Ovary (tissue), 9 donors: Measurements from ENCODE around the gene PCDHGC3. TPM values are rescaled to one million over a fixed set of nuclear protein-coding genes. Genes with fewer than 3 reads are reported as not detected.
A peak's percentile ranks its signal among the peaks of the same experiment; 100 is the strongest.

Source experiments
- DNase-seq, 5 donors: peaks; one replicate each; pipeline ENCODE4 v3.0.0-alpha.2; 2019 to 2020
- H3K27ac ChIP-seq, 2 donors: fragments of 200-600 bp; one replicate each; pipeline versions ENCODE4 v1.5.1 to v1.8.0; 2019 to 2022
- H3K27me3 ChIP-seq: fragments of 200-600 bp; one replicate; pipeline ENCODE4 v1.8.0; 2022
- H3K36me3 ChIP-seq: fragments of 200-600 bp; sonication (generic); one replicate; pipeline ENCODE4 v1.5.1; 2019
- H3K4me1 ChIP-seq: one replicate; pipeline ENCODE4 v1.8.1; 2013; ENCODE audit warnings: mild to moderate bottlenecking, moderate library complexity; ENCODE audit not compliant: insufficient read depth
- H3K4me3 ChIP-seq: fragments of 200-600 bp; sonication (generic); one replicate; pipeline ENCODE4 v1.5.1; 2017
- H3K9me3 ChIP-seq, 2 donors: fragments of 200-600 bp in 1 of 2; sonication (generic) in 1 of 2; one replicate each; pipeline versions ENCODE4 v1.5.1 to v1.8.1; 2013 to 2019; ENCODE audit warnings: mild to moderate bottlenecking in 1 of 2, moderate library complexity in 1 of 2
- CTCF ChIP-seq, 3 donors: fragments of 450-650 bp in 2 of 3; fragments of 200-600 bp in 1 of 3; IDR thresholded peaks; one replicate each; pipeline versions ENCODE4 v1.5.1 to v1.8.0; 2016 to 2022; ENCODE audit warnings: antibody characterized with exemption in 3 of 3, mild to moderate bottlenecking in 1 of 3
- EP300 ChIP-seq: sonication (generic); formaldehyde crosslinking; IDR thresholded peaks from one replicate; pipeline ENCODE4 v1.6.1; 2017; ENCODE audit warnings: antibody characterized with exemption
- POLR2A ChIP-seq: fragments of 450-650 bp; IDR thresholded peaks from one replicate; pipeline ENCODE4 v1.6.1; 2017; ENCODE audit warnings: antibody characterized with exemption, mild to moderate bottlenecking, moderate library complexity
- WGBS, 3 donors: extraction: QIAGEN DNeasy Blood & Tissue Kit in 1 of 3; methylation state at CpG; one replicate each; pipeline versions ENCODE4 v1.1.5 to v1.1.7; 2013 to 2017; 5-methylcytosine and 5-hydroxymethylcytosine counted together
- intact Hi-C, 4 donors: fragments of 100-400 bp; cut with DNase I; formaldehyde crosslinking; loops; one replicate each; pipeline versions ENCODE4 v1.11.0 to v1.15.1; 2022 to 2023
- polyA plus RNA-seq, 2 donors: library from polyadenylated mRNA; stranded (reverse); fragments of 200-250 nt in 1 of 2; fragments of 350-450 nt in 1 of 2; fragmentation: Illumina TruSeq in 1 of 2; extraction: RNeasy Lipid Tissue Mini Kit (QIAGEN cat#74804) in 1 of 2; gene quantifications; one replicate each; pipeline ENCODE4 v1.2.3, GENCODE V29; 2013 to 2014
- total RNA-seq, 7 donors: library from RNA; depleted of rRNA in 2 of 7; stranded (reverse); fragments of >200 nt in 2 of 7; fragmentation: NEBNext Ultra II Directional in 3 of 7; extraction: Animal tissue kit (Norgen Biotek cat#: 25700) in 3 of 7; gene quantifications; one replicate each; pipeline versions ENCODE4 v1.1.0 to v1.2.4, GENCODE V29; 2016 to 2023
- donor health status: DM: no; HTN: no; CAD: no; lungs with moderate emphysema.
- donor health status: DM: no; HTN: no; CAD: no.
- donor health status: Bipolar disorder and iron deficiency.
- donor health status: DM: yes; HTN: yes; CAD: no.
- donor health status: DM: no; HTN: no; CAD: no.
- donor health status: DM: yes; HTN: yes; CAD: no.

PCDHGC3 gene
- total and polyA plus RNA-seq, 9 donors, result 19.6 to 92.9 (median 67.7) TPM

DNA sequence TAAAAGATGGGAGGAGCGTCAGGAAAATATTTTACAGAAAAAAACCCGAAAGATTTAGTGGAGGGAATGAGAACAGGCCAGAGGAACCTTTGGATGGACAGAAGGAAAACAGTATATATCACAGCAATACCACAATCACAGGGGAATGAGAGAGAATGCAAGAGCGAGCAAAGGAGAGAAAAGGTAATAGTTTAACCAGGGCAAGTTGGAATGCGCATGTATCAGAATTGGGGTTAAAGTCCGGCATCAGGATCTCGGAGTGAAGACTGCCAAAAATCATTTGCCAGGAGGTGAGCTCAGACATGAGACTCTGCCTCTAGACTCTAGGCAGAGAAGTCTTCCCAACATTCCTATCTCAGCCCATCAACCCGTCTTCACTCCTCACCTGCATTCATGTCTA is 49.9 kb downstream of the PCDHGC3 start:
- Histone ChIP-seq H3K4me3 (no peak overlapping the region), H3K4me1 (peaks cover 2% of the 10 kb centered on the region), H3K27ac (peak overlapping the region in 1 of 2 donors; percentile 61), H3K9me3 (no peaks in the 10 kb centered on the region), H3K27me3 (no peaks in the 10 kb centered on the region), H3K36me3 (no peaks in the 10 kb centered on the region)
- no peak for DNase-seq
- WGBS, 3 donors, result 63 to 74% (median 70%) methylated on average over 7 of the region's 7 CpGs
- TF ChIP-seq CTCF (IDR thresholded peaks at IDR 0.05) (no peak), EP300 (no peak), POLR2A (no peak)
- intact Hi-C loops, result loop anchor here in 3 of 4 donors (5.0 to 10.0 kb wide), 3 partner anchors 37 to 111 kb away; partner anchors contain the start of genes PCDHGA10 (in 1 of the 3), PCDHGB7 (in 1 of the 3) and PCDHGC3 (in 1 of the 3)

GRCh38 chr5:141527426-141527825 is 51.7 kb downstream of the PCDHGC3 start:
- no peaks in the 10 kb centered on the region for H3K9me3 ChIP-seq
- H3K27me3 ChIP-seq, result no peaks in the 10 kb centered on the region
- intact Hi-C loops, result loop anchor here in 3 of 4 donors (5.0 to 10.0 kb wide), 3 partner anchors 35 to 113 kb away; partner anchors contain the start of genes PCDHGA10 (in 1 of the 3), PCDHGB7 (in 1 of the 3) and PCDHGC3 (in 1 of the 3)
- no peak overlapping the region for H3K27ac ChIP-seq
- peaks cover 2% of the 10 kb centered on the region for H3K4me1 ChIP-seq
- no peak for DNase-seq
- H3K4me3 ChIP-seq, result no peak overlapping the region
- TF ChIP-seq POLR2A (no peak), EP300 (no peak), CTCF (IDR thresholded peaks at IDR 0.05) (no peak)
- WGBS, 3 donors, result 38 to 52% (median 47%) methylated on average over 1 of the region's 1 CpG
- no peaks in the 10 kb centered on the region for H3K36me3 ChIP-seq

Other genes starting within 250 kb of the PCDHGC3 start
- gene PCDHB15, start 230.6 kb upstream of the PCDHGC3 start, total RNA-seq, result 10 to 100 TPM in 4 of 7 donors, 1 to 10 TPM in 3; 3.4 to 17.0 (median 10.3) TPM
- gene PCDHB15, start 230.6 kb upstream of the PCDHGC3 start, polyA plus RNA-seq, result 1 to 10 TPM; 6.7 to 8.2 TPM
- gene SLC25A2, start 171.9 kb upstream of the PCDHGC3 start, total RNA-seq, result 1 to 10 TPM in 1 of 7 donors, under 1 TPM in 3, not detected in 3; 0.40 to 1.4 (median 0.54) TPM
- gene SLC25A2, start 171.9 kb upstream of the PCDHGC3 start, polyA plus RNA-seq, result under 1 TPM in 1 of 2 donors, not detected in 1; 0.10 TPM
- gene TAF7, start 155.2 kb upstream of the PCDHGC3 start, total RNA-seq, result 100 to 1,000 TPM in 4 of 7 donors, 10 to 100 TPM in 3; 65.1 to 141 (median 102) TPM
- gene TAF7, start 155.2 kb upstream of the PCDHGC3 start, polyA plus RNA-seq, result 100 to 1,000 TPM in 1 of 2 donors, 10 to 100 TPM in 1; 96.4 to 136 TPM
- 1 to 10 TPM in 3 of 7 donors, under 1 TPM in 4; 0.72 to 2.8 (median 1.00) TPM for gene PCDHGA1, start 145.5 kb upstream of the PCDHGC3 start, total RNA-seq
- under 1 TPM; 0.29 to 0.90 TPM for gene PCDHGA1, start 145.5 kb upstream of the PCDHGC3 start, polyA plus RNA-seq
- 10 to 100 TPM in 5 of 7 donors, 1 to 10 TPM in 2; 7.3 to 13.5 (median 12.0) TPM for gene PCDHGA2, start 137.2 kb upstream of the PCDHGC3 start, total RNA-seq
- 1 to 10 TPM; 3.0 to 5.4 TPM for gene PCDHGA2, start 137.2 kb upstream of the PCDHGC3 start, polyA plus RNA-seq
- 1 to 10 TPM; 5.3 to 8.6 (median 5.9) TPM for gene PCDHGA3, start 132.1 kb upstream of the PCDHGC3 start, total RNA-seq
- 1 to 10 TPM; 1.9 to 2.9 TPM for gene PCDHGA3, start 132.1 kb upstream of the PCDHGC3 start, polyA plus RNA-seq
- gene PCDHGB1, start 125.9 kb upstream of the PCDHGC3 start, total RNA-seq, result 1 to 10 TPM; 3.7 to 9.3 (median 5.5) TPM
- 1 to 10 TPM; 1.1 to 1.4 TPM for gene PCDHGB1, start 125.9 kb upstream of the PCDHGC3 start, polyA plus RNA-seq
- 1 to 10 TPM; 4.4 to 8.2 (median 6.6) TPM for gene PCDHGA4, start 120.9 kb upstream of the PCDHGC3 start, total RNA-seq
- 1 to 10 TPM; 1.2 to 3.8 TPM for gene PCDHGA4, start 120.9 kb upstream of the PCDHGC3 start, polyA plus RNA-seq
- gene PCDHGB2, start 116.0 kb upstream of the PCDHGC3 start, total RNA-seq, result 10 to 100 TPM in 2 of 7 donors, 1 to 10 TPM in 5; 4.5 to 11.9 (median 9.3) TPM
- gene PCDHGB2, start 116.0 kb upstream of the PCDHGC3 start, polyA plus RNA-seq, result 1 to 10 TPM; 1.9 to 4.3 TPM
- gene PCDHGA5, start 111.8 kb upstream of the PCDHGC3 start, total RNA-seq, result 1 to 10 TPM; 4.5 to 9.5 (median 6.4) TPM
- 1 to 10 TPM; 1.7 to 3.2 TPM for gene PCDHGA5, start 111.8 kb upstream of the PCDHGC3 start, polyA plus RNA-seq
- gene PCDHGB3, start 105.7 kb upstream of the PCDHGC3 start, total RNA-seq, result 1 to 10 TPM; 4.1 to 8.6 (median 5.6) TPM
- gene PCDHGB3, start 105.7 kb upstream of the PCDHGC3 start, polyA plus RNA-seq, result 1 to 10 TPM; 1.1 to 2.1 TPM
- gene PCDHGA6, start 102.1 kb upstream of the PCDHGC3 start, total RNA-seq, result 10 to 100 TPM in 3 of 7 donors, 1 to 10 TPM in 4; 6.7 to 14.5 (median 8.7) TPM
- gene PCDHGA6, start 102.1 kb upstream of the PCDHGC3 start, polyA plus RNA-seq, result 1 to 10 TPM; 3.6 to 4.2 TPM
- 1 to 10 TPM; 4.2 to 8.6 (median 5.8) TPM for gene PCDHGA7, start 93.2 kb upstream of the PCDHGC3 start, total RNA-seq
- 1 to 10 TPM; 1.3 to 2.3 TPM for gene PCDHGA7, start 93.2 kb upstream of the PCDHGC3 start, polyA plus RNA-seq
- gene PCDHGB4, start 88.3 kb upstream of the PCDHGC3 start, total RNA-seq, result 10 to 100 TPM in 1 of 7 donors, 1 to 10 TPM in 6; 6.0 to 12.0 (median 8.8) TPM
- gene PCDHGB4, start 88.3 kb upstream of the PCDHGC3 start, polyA plus RNA-seq, result 1 to 10 TPM; 2.1 to 3.1 TPM
- gene PCDHGA8, start 83.3 kb upstream of the PCDHGC3 start, total RNA-seq, result 1 to 10 TPM; 2.9 to 7.6 (median 3.8) TPM
- gene PCDHGA8, start 83.3 kb upstream of the PCDHGC3 start, polyA plus RNA-seq, result under 1 TPM; 0.37 to 0.41 TPM
- 10 to 100 TPM; 13.2 to 19.7 (median 18.2) TPM for gene PCDHGB5, start 78.0 kb upstream of the PCDHGC3 start, total RNA-seq
- 1 to 10 TPM; 4.5 to 8.2 TPM for gene PCDHGB5, start 78.0 kb upstream of the PCDHGC3 start, polyA plus RNA-seq
- gene PCDHGA9, start 73.2 kb upstream of the PCDHGC3 start, total RNA-seq, result 10 to 100 TPM in 4 of 7 donors, 1 to 10 TPM in 3; 5.4 to 11.7 (median 10.6) TPM
- gene PCDHGA9, start 73.2 kb upstream of the PCDHGC3 start, polyA plus RNA-seq, result 1 to 10 TPM; 2.3 to 5.2 TPM
- gene PCDHGB6, start 67.9 kb upstream of the PCDHGC3 start, total RNA-seq, result 10 to 100 TPM in 6 of 7 donors, 1 to 10 TPM in 1; 9.8 to 18.1 (median 14.4) TPM
- gene PCDHGB6, start 67.9 kb upstream of the PCDHGC3 start, polyA plus RNA-seq, result 10 to 100 TPM in 1 of 2 donors, 1 to 10 TPM in 1; 7.0 to 12.3 TPM
- 1 to 10 TPM; 5.0 to 9.7 (median 8.1) TPM for gene PCDHGA10, start 63.0 kb upstream of the PCDHGC3 start, total RNA-seq
- gene PCDHGA10, start 63.0 kb upstream of the PCDHGC3 start, polyA plus RNA-seq, result 1 to 10 TPM; 1.3 to 3.9 TPM
- gene PCDHGB7, start 58.3 kb upstream of the PCDHGC3 start, total RNA-seq, result 10 to 100 TPM; 11.3 to 22.9 (median 20.0) TPM
- 10 to 100 TPM in 1 of 2 donors, 1 to 10 TPM in 1; 8.0 to 19.9 TPM for gene PCDHGB7, start 58.3 kb upstream of the PCDHGC3 start, polyA plus RNA-seq
- gene PCDHGA11, start 54.9 kb upstream of the PCDHGC3 start, total RNA-seq, result 1 to 10 TPM; 3.2 to 7.7 (median 5.7) TPM
- 1 to 10 TPM; 1.4 to 2.6 TPM for gene PCDHGA11, start 54.9 kb upstream of the PCDHGC3 start, polyA plus RNA-seq
- gene PCDHGA12, start 45.5 kb upstream of the PCDHGC3 start, total RNA-seq, result 10 to 100 TPM in 1 of 7 donors, 1 to 10 TPM in 6; 6.0 to 10.4 (median 8.2) TPM
- gene PCDHGA12, start 45.5 kb upstream of the PCDHGC3 start, polyA plus RNA-seq, result 1 to 10 TPM; 2.0 to 4.5 TPM
- gene PCDHGC4, start 9.1 kb downstream of the PCDHGC3 start, total RNA-seq, result 1 to 10 TPM; 1.0 to 4.5 (median 2.4) TPM
- under 1 TPM; 0.22 to 0.32 TPM for gene PCDHGC4, start 9.1 kb downstream of the PCDHGC3 start, polyA plus RNA-seq
- gene PCDHGC5, start 13.1 kb downstream of the PCDHGC3 start, total RNA-seq, result 1 to 10 TPM; 1.4 to 3.5 (median 2.0) TPM
- gene PCDHGC5, start 13.1 kb downstream of the PCDHGC3 start, polyA plus RNA-seq, result under 1 TPM; 0.19 to 0.48 TPM
- 10 to 100 TPM; 28.0 to 51.0 (median 44.0) TPM for gene DIAPH1, start 143.0 kb downstream of the PCDHGC3 start, total RNA-seq
- gene DIAPH1, start 143.0 kb downstream of the PCDHGC3 start, polyA plus RNA-seq, result 10 to 100 TPM; 21.2 to 45.6 TPM
- 10 to 100 TPM; 34.2 to 55.6 (median 49.4) TPM for gene HDAC3, start 160.9 kb downstream of the PCDHGC3 start, total RNA-seq
- gene HDAC3, start 160.9 kb downstream of the PCDHGC3 start, polyA plus RNA-seq, result 10 to 100 TPM; 43.3 to 73.8 TPM
- 1 to 10 TPM in 5 of 7 donors, under 1 TPM in 2; 0.58 to 3.0 (median 1.5) TPM for gene RELL2, start 161.0 kb downstream of the PCDHGC3 start, total RNA-seq
- 1 to 10 TPM in 1 of 2 donors, not detected in 1; 1.9 TPM for gene RELL2, start 161.0 kb downstream of the PCDHGC3 start, polyA plus RNA-seq
- 10 to 100 TPM; 21.1 to 35.2 (median 25.0) TPM for gene FCHSD1, start 175.5 kb downstream of the PCDHGC3 start, total RNA-seq
- gene FCHSD1, start 175.5 kb downstream of the PCDHGC3 start, polyA plus RNA-seq, result 10 to 100 TPM; 10.4 to 21.8 TPM
- gene ARAP3, start 206.3 kb downstream of the PCDHGC3 start, total RNA-seq, result 10 to 100 TPM in 1 of 7 donors, 1 to 10 TPM in 6; 3.5 to 11.2 (median 9.3) TPM
- 1 to 10 TPM; 6.1 to 6.8 TPM for gene ARAP3, start 206.3 kb downstream of the PCDHGC3 start, polyA plus RNA-seq